SK-N-SH treated with all-trans-retinoic acid at 6 μM for 48 hours (cell line): Measurements from ENCODE around the gene DUSP5.

Experiments
- ARNTL ChIP-seq: fragments of 450-650 bp; formaldehyde crosslinking; IDR thresholded peaks from 2 replicates; pipeline ENCODE4 v1.5.0; 2020; ENCODE audit warnings: low read depth, mild to moderate bottlenecking, moderate library complexity, borderline replicate concordance
- OSR1 ChIP-seq: fragments of 250-450 bp; sonication (Bioruptor Pico); IDR thresholded peaks from 2 replicates; pipeline ENCODE4 v1.8.0; 2022; ENCODE audit warnings: moderate library complexity, mild to moderate bottlenecking, inconsistent platforms
- TF ChIP-seq, protein P1 (sequence below): fragments of 250-450 bp; sonication (Bioruptor Pico); IDR thresholded peaks from 2 replicates; pipeline ENCODE4 v1.8.0; 2021; ENCODE audit warnings: low read depth, mild to moderate bottlenecking, moderate library complexity, borderline replicate concordance

GRCh38 chr10:110558041-110558440 is 60.3 kb downstream of the DUSP5 start:
- TF ChIP-seq, protein P1, sequence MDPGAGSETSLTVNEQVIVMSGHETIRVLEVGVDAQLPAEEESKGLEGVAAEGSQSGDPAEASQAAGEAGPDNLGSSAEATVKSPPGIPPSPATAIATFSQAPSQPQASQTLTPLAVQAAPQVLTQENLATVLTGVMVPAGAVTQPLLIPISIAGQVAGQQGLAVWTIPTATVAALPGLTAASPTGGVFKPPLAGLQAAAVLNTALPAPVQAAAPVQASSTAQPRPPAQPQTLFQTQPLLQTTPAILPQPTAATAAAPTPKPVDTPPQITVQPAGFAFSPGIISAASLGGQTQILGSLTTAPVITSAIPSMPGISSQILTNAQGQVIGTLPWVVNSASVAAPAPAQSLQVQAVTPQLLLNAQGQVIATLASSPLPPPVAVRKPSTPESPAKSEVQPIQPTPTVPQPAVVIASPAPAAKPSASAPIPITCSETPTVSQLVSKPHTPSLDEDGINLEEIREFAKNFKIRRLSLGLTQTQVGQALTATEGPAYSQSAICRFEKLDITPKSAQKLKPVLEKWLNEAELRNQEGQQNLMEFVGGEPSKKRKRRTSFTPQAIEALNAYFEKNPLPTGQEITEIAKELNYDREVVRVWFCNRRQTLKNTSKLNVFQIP (CRISPR knock-in tag) = no peak
- no peak for TF ChIP-seq ARNTL (CRISPR knock-in tag)
- TF ChIP-seq OSR1 (CRISPR knock-in tag) = no peak
